GM23338 (cell line): ENCODE results near the gene CYSLTR2. TPM values are rescaled to one million over a fixed set of nuclear protein-coding genes. Genes with fewer than 3 reads are reported as not detected.

ENCODE experiments used
- ATAC-seq: fragments of 200-7000 bp; cut with Tn5 transposase; 3 replicates; pipeline ENCODE4 v1.9.1; 2020
- DNase-seq: peaks from one replicate; pipeline ENCODE4 v3.0.0-alpha.2; 2015; ENCODE audit warnings: low spot score
- H2AFZ ChIP-seq: fragments of 200-600 bp; sonication (generic); 2 replicates; pipeline ENCODE4 v1.8.0; 2016; ENCODE audit warnings: antibody characterized with exemption, mild to moderate bottlenecking, moderate library complexity
- H3F3A ChIP-seq: fragments of 200-600 bp; sonication (generic); replicated peaks from 2 replicates; pipeline ENCODE4 v1.8.0; 2017; ENCODE audit warnings: antibody characterized with exemption, mixed run types, low read depth
- H3K27ac ChIP-seq: fragments of 200-600 bp; sonication (generic); 2 replicates; pipeline ENCODE4 v1.6.1; 2016; ENCODE audit warnings: low read depth
- H3K27me3 ChIP-seq: fragments of 200-600 bp; sonication (generic); 2 replicates; pipeline ENCODE4 v1.8.0; 2016; ENCODE audit warnings: mild to moderate bottlenecking, mixed run types, moderate library complexity; ENCODE audit not compliant: insufficient read depth
- H3K36me3 ChIP-seq: fragments of 200-600 bp; sonication (generic); 2 replicates; pipeline ENCODE4 v1.8.0; 2016; ENCODE audit warnings: mild to moderate bottlenecking; ENCODE audit not compliant: insufficient read depth
- H3K4me1 ChIP-seq: fragments of 200-600 bp; sonication (generic); 2 replicates; pipeline ENCODE4 v1.8.0; 2016; ENCODE audit warnings: mild to moderate bottlenecking, moderate library complexity; ENCODE audit not compliant: insufficient read depth
- H3K4me2 ChIP-seq: fragments of 200-600 bp; sonication (generic); 2 replicates; pipeline ENCODE4 v1.7.1; 2017; ENCODE audit warnings: mixed run types
- H3K4me3 ChIP-seq: fragments of 200-600 bp; sonication (generic); 2 replicates; pipeline ENCODE4 v1.6.1; 2016; ENCODE audit warnings: mixed run types
- H3K79me2 ChIP-seq: fragments of 200-600 bp; sonication (generic); replicated peaks from 2 replicates; pipeline ENCODE4 v1.8.0; 2017; ENCODE audit warnings: mild to moderate bottlenecking; ENCODE audit not compliant: insufficient read depth
- H3K9me2 ChIP-seq: fragments of 200-600 bp; sonication (generic); 2 replicates; pipeline ENCODE4 v1.8.0; 2017; ENCODE audit not compliant: insufficient read depth
- H4K20me1 ChIP-seq: fragments of 200-600 bp; sonication (generic); replicated peaks from 2 replicates; pipeline ENCODE4 v1.8.0; 2017; ENCODE audit warnings: mild to moderate bottlenecking; ENCODE audit not compliant: insufficient read depth
- H3K27ac Mint-ChIP-seq: 2 replicates; pipeline ENCODE4 v1.8.0; 2020; ENCODE audit warnings: inconsistent platforms, mild to moderate bottlenecking, moderate library complexity, mixed read lengths
- H3K27me3 Mint-ChIP-seq: 3 replicates; pipeline ENCODE4 v1.8.0; 2022; ENCODE audit warnings: low read depth, mild to moderate bottlenecking, moderate library complexity, mixed read lengths, inconsistent platforms; ENCODE audit not compliant: insufficient read depth, poor library complexity
- H3K36me3 Mint-ChIP-seq: 3 replicates; pipeline ENCODE4 v1.8.0; 2021; ENCODE audit warnings: low read depth, mild to moderate bottlenecking, inconsistent platforms, moderate library complexity, mixed read lengths
- H3K4me1 Mint-ChIP-seq: 3 replicates; pipeline ENCODE4 v1.8.0; 2020; ENCODE audit warnings: mild to moderate bottlenecking, inconsistent platforms, mixed read lengths
- H3K4me3 Mint-ChIP-seq: 3 replicates; pipeline ENCODE4 v1.8.0; 2021; ENCODE audit warnings: moderate library complexity, mild to moderate bottlenecking, inconsistent platforms, mixed read lengths
- H3K9me3 Mint-ChIP-seq: 3 replicates; pipeline ENCODE4 v1.8.0; 2020; ENCODE audit warnings: moderate library complexity, mild to moderate bottlenecking, inconsistent platforms, mixed read lengths
- CREB1 ChIP-seq: fragments of 250-450 bp; sonication (Bioruptor Pico); IDR thresholded peaks from 2 replicates; pipeline ENCODE4 v1.5.0; 2020; ENCODE audit warnings: low read depth, mild to moderate bottlenecking, moderate library complexity
- EZH2 ChIP-seq: fragments of 200-600 bp; sonication (generic); IDR thresholded peaks from one replicate; pipeline ENCODE4 v1.8.0; 2017; ENCODE audit warnings: antibody characterized with exemption, mild to moderate bottlenecking, low read depth; ENCODE audit not compliant: unreplicated experiment
- EZH2phosphoT487 ChIP-seq: fragments of 200-600 bp; sonication (generic); IDR thresholded peaks from one replicate; pipeline ENCODE4 v1.8.1; 2018; ENCODE audit warnings: antibody characterized with exemption; ENCODE audit not compliant: unreplicated experiment
- NANOG ChIP-seq: IDR thresholded peaks from 2 replicates; pipeline ENCODE4 v1.6.1; 2016; ENCODE audit warnings: antibody characterized with exemption, borderline replicate concordance
- POLR2AphosphoS5 ChIP-seq: IDR thresholded peaks from 2 replicates; pipeline ENCODE4 v1.6.1; 2016; ENCODE audit warnings: antibody characterized with exemption, low read depth
- ZNF114 ChIP-seq: fragments of 250-450 bp; sonication (Bioruptor Pico); IDR thresholded peaks from 2 replicates; pipeline ENCODE4 v1.5.0; 2020; ENCODE audit warnings: mild to moderate bottlenecking, moderate library complexity
- ZNF331 ChIP-seq: fragments of 250-450 bp; sonication (Bioruptor Pico); IDR thresholded peaks from 2 replicates; pipeline ENCODE4 v1.5.0; 2020; ENCODE audit warnings: low read depth, mild to moderate bottlenecking, moderate library complexity
- polyA plus RNA-seq: library from polyadenylated mRNA; unstranded; fragments of >200 nt; fragmentation: Nextera tagmentation; extraction: Ambion mirVana; gene quantifications from 2 replicates; pipeline ENCODE4 v1.2.1, GENCODE V29; 2016
- total RNA-seq: library from RNA; depleted of rRNA; stranded (reverse); fragments of >200 nt; shearing (Covaris generic); gene quantifications from 2 replicates; pipeline ENCODE4 v1.2.3, GENCODE V29; 2014
- TF ChIP-seq, protein P1 (sequence below): fragments of 250-450 bp; sonication (Bioruptor Pico); IDR thresholded peaks from 2 replicates; pipeline ENCODE4 v1.5.0; 2020; ENCODE audit warnings: mild to moderate bottlenecking, moderate library complexity
- TF ChIP-seq, protein P2 (sequence below): IDR thresholded peaks from 2 replicates; pipeline ENCODE4 v1.6.1; 2016; ENCODE audit warnings: antibody characterized with exemption
- TF ChIP-seq, protein P3 (sequence below), 2 experiments: fragments of 200-600 bp in 1 of 2; sonication (generic) in 1 of 2; conservative IDR thresholded peaks; 2 replicates each; pipeline versions ENCODE4 v1.5.1 to v1.6.1; 2016 to 2017; ENCODE audit warnings: antibody characterized with exemption in 2 of 2, low read depth in 2 of 2, mild to moderate bottlenecking in 2 of 2, moderate library complexity in 1 of 2

Gene CYSLTR2
- total and polyA plus RNA-seq, 2 experiments from 2014 or later: not detected

DNA sequence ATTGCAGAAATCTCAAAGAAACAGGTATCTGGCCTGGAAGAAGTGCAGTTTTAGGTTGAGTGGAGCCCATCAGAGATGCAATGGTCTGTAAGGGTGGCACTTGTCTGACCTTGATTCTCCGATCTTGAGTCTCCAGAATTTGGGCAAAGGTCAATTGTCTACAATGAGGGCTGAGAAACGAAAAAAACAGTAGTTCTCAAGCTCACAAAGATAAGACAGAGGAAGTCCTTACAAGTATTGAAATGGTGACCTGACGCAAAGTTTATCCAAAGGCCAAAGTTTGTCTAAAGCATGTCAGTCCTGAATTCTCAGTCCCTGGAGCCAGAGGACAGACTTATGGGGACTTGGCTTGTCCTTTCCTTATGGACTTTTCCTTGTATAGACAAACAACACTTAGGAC is 40.3 kb downstream of the CYSLTR2 start (continued):
- TF ChIP-seq, protein P1, sequence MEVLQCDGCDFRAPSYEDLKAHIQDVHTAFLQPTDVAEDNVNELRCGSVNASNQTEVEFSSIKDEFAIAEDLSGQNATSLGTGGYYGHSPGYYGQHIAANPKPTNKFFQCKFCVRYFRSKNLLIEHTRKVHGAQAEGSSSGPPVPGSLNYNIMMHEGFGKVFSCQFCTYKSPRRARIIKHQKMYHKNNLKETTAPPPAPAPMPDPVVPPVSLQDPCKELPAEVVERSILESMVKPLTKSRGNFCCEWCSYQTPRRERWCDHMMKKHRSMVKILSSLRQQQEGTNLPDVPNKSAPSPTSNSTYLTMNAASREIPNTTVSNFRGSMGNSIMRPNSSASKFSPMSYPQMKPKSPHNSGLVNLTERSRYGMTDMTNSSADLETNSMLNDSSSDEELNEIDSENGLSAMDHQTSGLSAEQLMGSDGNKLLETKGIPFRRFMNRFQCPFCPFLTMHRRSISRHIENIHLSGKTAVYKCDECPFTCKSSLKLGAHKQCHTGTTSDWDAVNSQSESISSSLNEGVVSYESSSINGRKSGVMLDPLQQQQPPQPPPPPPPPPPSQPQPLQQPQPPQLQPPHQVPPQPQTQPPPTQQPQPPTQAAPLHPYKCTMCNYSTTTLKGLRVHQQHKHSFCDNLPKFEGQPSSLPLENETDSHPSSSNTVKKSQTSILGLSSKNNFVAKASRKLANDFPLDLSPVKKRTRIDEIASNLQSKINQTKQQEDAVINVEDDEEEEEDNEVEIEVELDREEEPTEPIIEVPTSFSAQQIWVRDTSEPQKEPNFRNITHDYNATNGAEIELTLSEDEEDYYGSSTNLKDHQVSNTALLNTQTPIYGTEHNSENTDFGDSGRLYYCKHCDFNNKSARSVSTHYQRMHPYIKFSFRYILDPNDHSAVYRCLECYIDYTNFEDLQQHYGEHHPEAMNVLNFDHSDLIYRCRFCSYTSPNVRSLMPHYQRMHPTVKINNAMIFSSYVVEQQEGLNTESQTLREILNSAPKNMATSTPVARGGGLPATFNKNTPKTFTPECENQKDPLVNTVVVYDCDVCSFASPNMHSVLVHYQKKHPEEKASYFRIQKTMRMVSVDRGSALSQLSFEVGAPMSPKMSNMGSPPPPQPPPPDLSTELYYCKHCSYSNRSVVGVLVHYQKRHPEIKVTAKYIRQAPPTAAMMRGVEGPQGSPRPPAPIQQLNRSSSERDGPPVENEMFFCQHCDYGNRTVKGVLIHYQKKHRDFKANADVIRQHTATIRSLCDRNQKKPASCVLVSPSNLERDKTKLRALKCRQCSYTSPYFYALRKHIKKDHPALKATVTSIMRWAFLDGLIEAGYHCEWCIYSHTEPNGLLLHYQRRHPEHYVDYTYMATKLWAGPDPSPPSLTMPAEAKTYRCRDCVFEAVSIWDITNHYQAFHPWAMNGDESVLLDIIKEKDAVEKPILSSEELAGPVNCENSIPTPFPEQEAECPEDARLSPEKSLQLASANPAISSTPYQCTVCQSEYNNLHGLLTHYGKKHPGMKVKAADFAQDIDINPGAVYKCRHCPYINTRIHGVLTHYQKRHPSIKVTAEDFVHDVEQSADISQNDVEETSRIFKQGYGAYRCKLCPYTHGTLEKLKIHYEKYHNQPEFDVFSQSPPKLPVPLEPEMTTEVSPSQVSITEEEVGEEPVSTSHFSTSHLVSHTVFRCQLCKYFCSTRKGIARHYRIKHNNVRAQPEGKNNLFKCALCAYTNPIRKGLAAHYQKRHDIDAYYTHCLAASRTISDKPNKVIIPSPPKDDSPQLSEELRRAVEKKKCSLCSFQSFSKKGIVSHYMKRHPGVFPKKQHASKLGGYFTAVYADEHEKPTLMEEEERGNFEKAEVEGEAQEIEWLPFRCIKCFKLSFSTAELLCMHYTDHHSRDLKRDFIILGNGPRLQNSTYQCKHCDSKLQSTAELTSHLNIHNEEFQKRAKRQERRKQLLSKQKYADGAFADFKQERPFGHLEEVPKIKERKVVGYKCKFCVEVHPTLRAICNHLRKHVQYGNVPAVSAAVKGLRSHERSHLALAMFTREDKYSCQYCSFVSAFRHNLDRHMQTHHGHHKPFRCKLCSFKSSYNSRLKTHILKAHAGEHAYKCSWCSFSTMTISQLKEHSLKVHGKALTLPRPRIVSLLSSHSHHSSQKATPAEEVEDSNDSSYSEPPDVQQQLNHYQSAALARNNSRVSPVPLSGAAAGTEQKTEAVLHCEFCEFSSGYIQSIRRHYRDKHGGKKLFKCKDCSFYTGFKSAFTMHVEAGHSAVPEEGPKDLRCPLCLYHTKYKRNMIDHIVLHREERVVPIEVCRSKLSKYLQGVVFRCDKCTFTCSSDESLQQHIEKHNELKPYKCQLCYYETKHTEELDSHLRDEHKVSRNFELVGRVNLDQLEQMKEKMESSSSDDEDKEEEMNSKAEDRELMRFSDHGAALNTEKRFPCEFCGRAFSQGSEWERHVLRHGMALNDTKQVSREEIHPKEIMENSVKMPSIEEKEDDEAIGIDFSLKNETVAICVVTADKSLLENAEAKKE: no peak
- no peak for TF ChIP-seq ZNF331 (CRISPR knock-in tag)
- no peak for TF ChIP-seq ZNF114
- TF ChIP-seq EZH2phosphoT487: no peak
- TF ChIP-seq CREB1: no peak
- TF ChIP-seq, protein P2, sequence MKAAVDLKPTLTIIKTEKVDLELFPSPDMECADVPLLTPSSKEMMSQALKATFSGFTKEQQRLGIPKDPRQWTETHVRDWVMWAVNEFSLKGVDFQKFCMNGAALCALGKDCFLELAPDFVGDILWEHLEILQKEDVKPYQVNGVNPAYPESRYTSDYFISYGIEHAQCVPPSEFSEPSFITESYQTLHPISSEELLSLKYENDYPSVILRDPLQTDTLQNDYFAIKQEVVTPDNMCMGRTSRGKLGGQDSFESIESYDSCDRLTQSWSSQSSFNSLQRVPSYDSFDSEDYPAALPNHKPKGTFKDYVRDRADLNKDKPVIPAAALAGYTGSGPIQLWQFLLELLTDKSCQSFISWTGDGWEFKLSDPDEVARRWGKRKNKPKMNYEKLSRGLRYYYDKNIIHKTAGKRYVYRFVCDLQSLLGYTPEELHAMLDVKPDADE: no peak
- no peak for TF ChIP-seq EZH2
- no peak for TF ChIP-seq NANOG

DNA sequence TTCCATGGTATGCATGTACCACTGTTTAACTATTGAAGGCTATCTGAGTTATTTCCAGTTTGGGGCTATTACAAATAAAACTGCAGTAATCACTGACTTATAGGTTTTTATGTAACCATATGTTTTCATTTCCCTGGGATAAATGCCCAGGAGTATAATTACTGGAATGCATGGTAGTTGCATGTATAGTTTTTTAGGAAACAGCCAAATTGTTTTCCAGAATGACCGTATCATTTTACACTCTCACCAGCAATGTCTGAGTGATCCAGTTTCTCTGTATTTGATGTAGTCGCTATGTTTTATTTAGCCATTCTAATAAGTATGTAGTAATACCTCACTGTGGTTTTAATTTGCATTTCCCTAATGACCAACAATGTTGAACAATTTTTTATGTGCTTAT is 42.0 kb downstream of the CYSLTR2 start:
- Histone ChIP-seq H3K79me2 (no peaks in the 10 kb centered on the region), H3K4me2 (no peak overlapping the region), H2AFZ (no peak overlapping the region), H3K27me3 (no peaks in the 10 kb centered on the region), H3K27ac (no peak overlapping the region), H3K36me3 (no peaks in the 10 kb centered on the region), H3K4me1 (no peaks in the 10 kb centered on the region), H3F3A (no peaks in the 10 kb centered on the region), H4K20me1 (no peaks in the 10 kb centered on the region), H3K9me2 (0 out of 2 replicates have a peak, but pooled peaks cover 6% of the 10 kb centered on the region), H3K4me3 (no peak overlapping the region)
- H3K4me3 Mint-ChIP-seq: no peak overlapping the region
- peaks cover 14% of the 10 kb centered on the region for H3K36me3 Mint-ChIP-seq
- DNase-seq (no peak), ATAC-seq (no peak)
- H3K27me3 Mint-ChIP-seq: peaks cover 4% of the 10 kb centered on the region
- no peak overlapping the region for H3K27ac Mint-ChIP-seq
- no peaks in the 10 kb centered on the region for H3K4me1 Mint-ChIP-seq
- peaks cover 42% of the 10 kb centered on the region for H3K9me3 Mint-ChIP-seq
- TF ChIP-seq NANOG: no peak
- no peak for TF ChIP-seq CREB1
- TF ChIP-seq, protein P3, sequence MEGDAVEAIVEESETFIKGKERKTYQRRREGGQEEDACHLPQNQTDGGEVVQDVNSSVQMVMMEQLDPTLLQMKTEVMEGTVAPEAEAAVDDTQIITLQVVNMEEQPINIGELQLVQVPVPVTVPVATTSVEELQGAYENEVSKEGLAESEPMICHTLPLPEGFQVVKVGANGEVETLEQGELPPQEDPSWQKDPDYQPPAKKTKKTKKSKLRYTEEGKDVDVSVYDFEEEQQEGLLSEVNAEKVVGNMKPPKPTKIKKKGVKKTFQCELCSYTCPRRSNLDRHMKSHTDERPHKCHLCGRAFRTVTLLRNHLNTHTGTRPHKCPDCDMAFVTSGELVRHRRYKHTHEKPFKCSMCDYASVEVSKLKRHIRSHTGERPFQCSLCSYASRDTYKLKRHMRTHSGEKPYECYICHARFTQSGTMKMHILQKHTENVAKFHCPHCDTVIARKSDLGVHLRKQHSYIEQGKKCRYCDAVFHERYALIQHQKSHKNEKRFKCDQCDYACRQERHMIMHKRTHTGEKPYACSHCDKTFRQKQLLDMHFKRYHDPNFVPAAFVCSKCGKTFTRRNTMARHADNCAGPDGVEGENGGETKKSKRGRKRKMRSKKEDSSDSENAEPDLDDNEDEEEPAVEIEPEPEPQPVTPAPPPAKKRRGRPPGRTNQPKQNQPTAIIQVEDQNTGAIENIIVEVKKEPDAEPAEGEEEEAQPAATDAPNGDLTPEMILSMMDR (conservative IDR thresholded peaks at IDR 0.05; ENCODE audit: low read depth in 2 of 2): no peak
- TF ChIP-seq EZH2: no peak
- TF ChIP-seq POLR2AphosphoS5: no peak
- no peak for TF ChIP-seq ZNF114
